Activated T-cell treated with anti-CD3 and anti-CD28 coated beads for 48 hours (primary cell): ENCODE measurements around the gene TPM3.
"Not testable (repeated sequence)": the region's sequence is repeated elsewhere in the genome, so short reads cannot be mapped to it uniquely, and the experiment has no call there.

Experiments
- DNase-seq: peaks from one replicate; pipeline ENCODE4 v3.0.0-alpha.2; 2020; ENCODE audit warnings: low read depth

Gene TPM3

GRCh38 chr1:154166207-154166606, 25.7 kb downstream of the TPM3 start:
- DNase-seq, result no peak

DNA sequence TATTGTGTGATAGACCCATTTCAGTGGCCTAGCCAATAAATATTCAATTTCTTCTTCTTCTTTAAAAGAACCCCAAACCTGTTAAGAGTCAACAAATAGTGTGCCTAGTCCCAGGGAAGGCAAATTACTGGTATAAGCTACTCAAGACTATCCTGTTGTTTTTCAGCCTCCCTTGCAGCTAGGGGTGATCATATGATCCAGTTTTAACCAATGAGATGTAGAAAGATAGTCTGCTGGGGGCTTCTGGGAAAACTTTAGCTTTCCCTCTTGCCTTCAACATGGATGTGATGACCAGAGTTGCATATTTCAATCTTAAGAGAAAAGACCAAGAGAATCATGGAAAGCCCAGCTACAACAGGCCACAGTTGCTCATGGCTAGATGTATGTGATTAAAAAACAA, 32.3 kb downstream of the TPM3 start:
- no peak for DNase-seq

GRCh38 chr1:154158307-154159125, 33.4 kb downstream of the TPM3 start:
- no peak for DNase-seq

- peak; percentile 52 for DNase-seq
Observed at GRCh38 chr1:154157520-154158306, 34.2 kb downstream of the TPM3 start.

- no peak for DNase-seq
Observed at GRCh38 chr1:154155251-154155650, 36.6 kb downstream of the TPM3 start.

- no peak for DNase-seq
Observed at GRCh38 chr1:154154534-154155191, 37.2 kb downstream of the TPM3 start, which contains the start of gene NUP210L. Gene NUP210L (minus strand): TSS chr1:154155073.

DNA sequence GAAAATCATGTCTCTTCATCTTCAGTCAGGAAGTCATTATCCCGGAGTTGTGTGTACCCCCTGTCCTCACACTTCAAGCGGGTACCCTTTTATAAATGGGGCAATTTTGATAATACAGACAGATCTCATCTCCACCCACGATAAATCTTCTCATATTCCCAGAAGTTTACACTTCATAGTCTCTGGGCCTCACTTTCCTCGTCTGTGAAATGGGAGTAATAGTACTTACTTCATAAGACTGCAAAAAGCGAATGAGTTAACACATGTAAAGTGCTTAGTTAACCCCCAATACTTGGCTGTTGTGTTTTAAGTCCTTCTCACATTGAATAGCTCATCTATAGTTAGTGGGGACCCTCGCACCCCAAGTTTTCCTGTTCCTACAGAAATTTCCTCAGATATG, 37.8 kb downstream of the TPM3 start:
- DNase-seq, result no peak

GRCh38 chr1:154151311-154151710, 40.6 kb downstream of the TPM3 start:
- no peak for DNase-seq

DNA sequence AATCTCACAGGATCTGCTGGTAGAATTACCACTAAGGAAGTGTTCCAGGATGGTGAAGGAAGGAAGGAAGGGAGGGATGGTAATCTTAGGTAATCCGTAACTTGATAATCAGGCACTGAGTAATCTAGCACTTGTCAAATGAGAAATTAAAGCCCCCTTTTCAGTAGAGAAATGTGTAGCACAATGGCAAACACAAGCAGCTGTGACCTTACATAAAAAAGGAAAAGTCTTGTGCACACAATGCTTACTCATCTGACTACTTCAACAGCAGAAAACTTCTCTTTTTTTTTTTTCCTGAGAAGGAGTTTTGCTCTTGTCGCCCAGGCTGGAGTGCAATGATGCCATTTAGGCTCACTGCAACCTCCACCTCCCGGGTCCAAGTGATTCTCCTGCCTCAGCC, 43.1 kb downstream of the TPM3 start:
- DNase-seq, result no peak

DNA sequence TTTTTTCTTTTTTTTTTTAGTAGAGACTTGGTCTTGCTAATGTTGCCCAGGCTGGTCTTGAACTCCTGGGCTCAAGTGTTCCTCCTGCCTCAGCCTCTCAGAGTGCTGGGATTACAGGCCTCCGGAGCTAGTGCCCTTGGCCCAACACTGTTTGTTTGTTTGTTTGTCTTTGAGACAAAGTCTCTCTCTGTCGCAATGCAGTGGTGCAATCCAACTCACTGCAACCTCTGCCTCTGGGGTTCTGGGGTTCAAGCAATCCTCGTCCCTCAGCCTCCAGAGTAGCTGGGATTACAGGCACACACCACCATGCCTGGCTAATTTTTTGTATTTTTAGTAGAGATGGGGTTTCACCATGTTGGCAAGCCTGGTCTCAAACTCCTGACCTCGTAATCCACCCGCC, 44.4 kb downstream of the TPM3 start:
- DNase-seq, result not testable (repeated sequence)

DNA sequence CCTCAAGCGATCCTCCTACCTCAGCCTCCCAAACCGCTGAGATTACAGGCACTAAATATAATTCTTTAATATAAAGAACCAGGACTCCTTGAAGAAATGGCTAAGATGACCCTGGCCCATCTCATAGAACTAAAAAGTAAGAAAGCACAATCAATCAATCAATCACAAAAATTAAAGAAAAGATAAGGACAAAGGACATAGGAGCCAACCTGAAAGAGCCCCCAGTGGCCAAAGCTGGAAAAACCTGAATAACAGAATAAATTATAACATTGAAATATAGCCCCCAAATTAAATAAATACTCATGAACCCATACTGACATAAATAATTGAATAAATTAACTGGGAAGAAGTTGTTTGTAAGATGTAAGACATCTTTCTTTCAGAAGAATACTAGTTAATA, 45.9 kb downstream of the TPM3 start:
- no peak for DNase-seq

- no peak for DNase-seq
Observed at GRCh38 chr1:154142358-154142757, 49.5 kb downstream of the TPM3 start.

DNA sequence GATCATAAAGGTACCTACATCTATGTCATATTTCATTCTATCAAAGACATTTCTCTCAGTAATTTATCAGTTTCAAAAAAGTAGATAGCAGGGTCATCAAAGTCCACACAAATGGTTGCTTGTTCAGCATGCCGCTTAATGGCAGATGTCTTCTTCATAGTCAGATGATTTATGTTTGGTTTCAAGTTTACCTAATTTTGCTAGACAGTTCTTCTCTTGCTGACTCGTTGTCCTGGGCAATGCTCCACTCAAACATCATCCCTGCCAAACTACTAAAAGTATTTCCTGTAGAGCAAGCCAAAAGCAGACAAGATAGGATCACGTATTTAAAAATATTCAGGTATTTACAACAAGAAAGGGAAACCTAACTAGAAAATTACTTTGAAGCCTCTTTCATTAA, 50.7 kb downstream of the TPM3 start:
- DNase-seq, result no peak

GRCh38 chr1:154137888-154138287, 54.0 kb downstream of the TPM3 start:
- DNase-seq, result no peak

DNA sequence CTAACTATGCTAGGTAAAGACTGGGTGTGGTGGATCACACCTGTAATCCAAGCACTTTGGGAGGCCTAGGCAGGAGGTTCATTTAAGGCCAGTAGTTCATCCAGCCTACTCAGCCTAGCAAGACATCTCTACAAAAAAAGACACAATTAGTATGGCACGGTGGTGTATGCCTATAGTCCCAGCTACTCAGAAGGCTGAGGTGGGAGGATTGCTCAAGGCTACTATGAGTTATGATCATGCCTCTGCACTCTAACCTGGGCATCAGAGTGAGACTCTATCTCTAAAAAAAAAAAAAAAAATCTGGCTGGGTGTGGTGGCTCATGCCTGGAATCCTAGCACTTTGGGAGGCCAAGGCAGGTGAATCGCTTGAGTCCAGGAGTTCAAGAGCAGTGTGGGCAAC, 58.6 kb downstream of the TPM3 start:
- no peak for DNase-seq

GRCh38 chr1:154129391-154129970, 62.4 kb downstream of the TPM3 start:
- no peak for DNase-seq

DNA sequence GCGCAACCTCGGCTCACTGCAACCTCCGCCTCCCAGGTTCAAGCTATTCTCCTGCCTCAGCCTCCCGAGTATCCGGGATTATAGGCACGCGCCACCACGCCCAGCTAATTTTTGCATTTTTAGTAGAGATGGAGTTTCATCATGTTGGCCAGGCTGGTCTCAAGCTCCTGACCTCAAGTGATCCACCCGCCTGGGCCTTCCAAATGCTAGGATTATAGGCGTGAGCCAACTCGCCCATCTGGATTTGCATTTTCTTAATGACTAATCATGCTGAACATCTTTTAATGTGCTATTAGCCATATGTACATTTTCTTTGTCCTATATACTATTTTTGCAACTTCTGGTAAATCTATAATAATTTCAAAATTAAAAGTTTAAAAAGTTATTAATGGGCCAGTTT, 68.7 kb downstream of the TPM3 start:
- DNase-seq, result not testable (repeated sequence)

GRCh38 chr1:154117642-154118041, 74.3 kb downstream of the TPM3 start:
- no peak for DNase-seq

- no peak for DNase-seq
Observed at GRCh38 chr1:154115180-154115579, 76.7 kb downstream of the TPM3 start.
